Loucy (cell line): Measurements from ENCODE around the gene PROB1.

Experiments
- EZH2phosphoT487 ChIP-seq: fragments of 200-600 bp; IDR thresholded peaks from 2 replicates; pipeline ENCODE4 v1.6.1; 2018; ENCODE audit warnings: antibody characterized with exemption, mild to moderate bottlenecking, moderate library complexity, borderline replicate concordance
- TF ChIP-seq, protein P1 (sequence below): fragments of 200-600 bp; sonication (generic); conservative IDR thresholded peaks from 2 replicates; pipeline ENCODE4 v1.5.1; 2014; ENCODE audit warnings: mild to moderate bottlenecking, antibody characterized with exemption, low read length

DNA sequence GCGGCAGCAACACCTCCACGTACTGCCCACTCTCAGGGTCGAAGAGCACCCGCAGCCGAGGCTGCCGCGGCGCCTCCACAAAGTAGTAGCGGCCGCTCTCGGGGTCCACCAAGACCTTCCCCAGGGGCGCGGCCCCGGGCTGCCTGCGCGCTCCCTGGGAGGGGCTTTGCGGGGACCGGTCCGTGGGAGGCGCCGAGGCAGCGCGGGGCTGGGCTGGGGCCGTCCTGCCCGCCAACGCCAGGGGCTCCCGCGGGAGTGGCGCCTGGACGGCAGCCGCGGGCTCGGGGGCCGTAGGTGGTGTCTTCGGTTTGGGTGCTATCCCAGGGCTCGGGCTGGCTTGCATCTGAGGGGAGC is 2.6 kb downstream of the PROB1 start:
- TF ChIP-seq, protein P1, sequence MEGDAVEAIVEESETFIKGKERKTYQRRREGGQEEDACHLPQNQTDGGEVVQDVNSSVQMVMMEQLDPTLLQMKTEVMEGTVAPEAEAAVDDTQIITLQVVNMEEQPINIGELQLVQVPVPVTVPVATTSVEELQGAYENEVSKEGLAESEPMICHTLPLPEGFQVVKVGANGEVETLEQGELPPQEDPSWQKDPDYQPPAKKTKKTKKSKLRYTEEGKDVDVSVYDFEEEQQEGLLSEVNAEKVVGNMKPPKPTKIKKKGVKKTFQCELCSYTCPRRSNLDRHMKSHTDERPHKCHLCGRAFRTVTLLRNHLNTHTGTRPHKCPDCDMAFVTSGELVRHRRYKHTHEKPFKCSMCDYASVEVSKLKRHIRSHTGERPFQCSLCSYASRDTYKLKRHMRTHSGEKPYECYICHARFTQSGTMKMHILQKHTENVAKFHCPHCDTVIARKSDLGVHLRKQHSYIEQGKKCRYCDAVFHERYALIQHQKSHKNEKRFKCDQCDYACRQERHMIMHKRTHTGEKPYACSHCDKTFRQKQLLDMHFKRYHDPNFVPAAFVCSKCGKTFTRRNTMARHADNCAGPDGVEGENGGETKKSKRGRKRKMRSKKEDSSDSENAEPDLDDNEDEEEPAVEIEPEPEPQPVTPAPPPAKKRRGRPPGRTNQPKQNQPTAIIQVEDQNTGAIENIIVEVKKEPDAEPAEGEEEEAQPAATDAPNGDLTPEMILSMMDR: no peak
- no peak for TF ChIP-seq EZH2phosphoT487
